Testis (tissue), 3 donors: ENCODE results near the gene CDC25B. TPM values are rescaled to one million over a fixed set of nuclear protein-coding genes. Genes with fewer than 3 reads are reported as not detected.

Experiments used
- DNase-seq: peaks from one replicate; pipeline ENCODE4 v3.0.0-alpha.2; 2019
- H3K27ac ChIP-seq, 2 donors: fragments of 200-600 bp; sonication (generic); one replicate each; pipeline ENCODE4 v1.5.1; 2019
- H3K27me3 ChIP-seq: fragments of 200-600 bp; sonication (generic); one replicate; pipeline ENCODE4 v1.5.1; 2019
- H3K36me3 ChIP-seq: fragments of 200-600 bp; sonication (generic); one replicate; pipeline ENCODE4 v1.5.1; 2017; ENCODE audit warnings: low read depth; ENCODE audit errors: missing control alignments
- H3K4me1 ChIP-seq: fragments of 200-600 bp; sonication (generic); one replicate; pipeline ENCODE4 v1.5.1; 2019
- H3K4me3 ChIP-seq, 2 donors: fragments of 200-600 bp; sonication (generic); one replicate each; pipeline ENCODE4 v1.5.1; 2017 to 2019
- H3K9me3 ChIP-seq: fragments of 200-600 bp; sonication (generic); one replicate; pipeline ENCODE4 v1.5.1; 2017
- POLR2A ChIP-seq: fragments of 450-650 bp; IDR thresholded peaks from one replicate; pipeline ENCODE4 v1.6.1; 2017; ENCODE audit warnings: antibody characterized with exemption, mild to moderate bottlenecking, moderate library complexity
- WGBS, 2 donors: methylation state at CpG; one replicate each; pipeline ENCODE4 v1.1.5; 2018; 5-methylcytosine and 5-hydroxymethylcytosine counted together
- intact Hi-C: fragments of 100-400 bp; cut with DNase I; formaldehyde crosslinking; loops from one replicate; pipeline ENCODE4 v1.15.1; 2023; ENCODE audit warnings: low total_unique reads
- polyA plus RNA-seq: library from polyadenylated mRNA; stranded (reverse); fragments of 350-450 nt; fragmentation: Illumina TruSeq; extraction: RNeasy Lipid Tissue Mini Kit (QIAGEN cat#74804); gene quantifications from one replicate; pipeline ENCODE4 v1.2.3, GENCODE V29; 2014; ENCODE audit warnings: low read depth, low replicate concordance; ENCODE audit not compliant: insufficient read depth
- total RNA-seq, 2 donors: library from RNA; depleted of rRNA; stranded (reverse); fragments of >200 nt; gene quantifications; one replicate each; pipeline ENCODE4 v1.2.3, GENCODE V29; 2016
- TF ChIP-seq, protein P1 (sequence below), 3 experiments: fragments of 450-650 bp in 2 of 3; fragments of 200-600 bp in 1 of 3; sonication (generic) in 1 of 3; IDR thresholded peaks; one replicate each; pipeline ENCODE4 v1.5.1; 2016 to 2019; ENCODE audit warnings: antibody characterized with exemption in 3 of 3, mild to moderate bottlenecking in 2 of 3, moderate library complexity in 1 of 3

The CDC25B gene
- total and polyA plus RNA-seq, 3 donors from 2014 or later = 14.4 to 45.6 (median 25.4) TPM

DNA sequence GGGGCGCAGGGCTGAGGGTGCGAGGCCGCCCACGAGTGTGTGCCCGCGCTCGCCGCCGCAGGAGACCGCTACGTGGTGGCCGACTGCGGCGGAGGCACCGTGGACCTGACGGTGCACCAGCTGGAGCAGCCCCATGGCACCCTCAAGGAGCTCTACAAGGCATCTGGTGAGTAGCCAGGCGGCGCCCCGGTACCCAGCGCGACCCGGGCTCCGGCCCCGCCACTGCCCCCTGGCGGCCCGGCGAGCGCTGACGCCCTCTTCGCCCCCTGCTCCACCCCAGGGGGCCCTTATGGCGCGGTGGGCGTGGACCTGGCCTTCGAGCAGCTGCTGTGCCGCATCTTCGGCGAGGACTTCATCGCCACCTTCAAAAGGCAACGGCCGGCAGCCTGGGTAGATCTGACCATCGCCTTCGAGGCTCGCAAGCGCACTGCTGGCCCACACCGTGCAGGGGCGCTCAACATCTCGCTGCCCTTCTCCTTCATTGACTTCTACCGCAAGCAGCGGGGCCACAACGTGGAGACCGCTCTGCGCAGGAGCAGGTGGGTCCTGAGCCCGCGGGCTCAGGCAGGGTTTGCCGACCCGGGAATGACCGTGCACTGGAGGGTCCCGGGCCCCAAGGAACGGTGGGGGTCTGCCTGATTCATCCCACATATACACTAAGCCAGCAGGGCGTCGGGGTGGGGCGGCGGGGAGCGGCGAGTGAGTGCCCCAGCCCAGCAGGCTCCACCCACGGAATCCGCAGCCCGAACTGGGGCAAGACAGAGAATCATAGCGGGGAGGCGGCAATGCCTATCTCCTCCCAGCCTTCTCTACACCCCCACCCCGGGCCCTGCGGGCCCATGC, 46.2 kb upstream of the CDC25B start:
- Histone ChIP-seq H3K4me1 (no peaks in the 10 kb centered on the region), H3K27me3 (no peaks in the 10 kb centered on the region), H3K27ac (no peak overlapping the region), H3K9me3 (no peaks in the 10 kb centered on the region), H3K36me3 (no peaks in the 10 kb centered on the region), H3K4me3 (peak overlapping the region; percentile 9 to 37)
- 47 to 60% methylated on average over 1 to 51 of the region's 72 CpGs for WGBS, 2 donors
- DNase-seq = peak; percentile 60
- intact Hi-C loops = no loop called here
- TF ChIP-seq, protein P1, sequence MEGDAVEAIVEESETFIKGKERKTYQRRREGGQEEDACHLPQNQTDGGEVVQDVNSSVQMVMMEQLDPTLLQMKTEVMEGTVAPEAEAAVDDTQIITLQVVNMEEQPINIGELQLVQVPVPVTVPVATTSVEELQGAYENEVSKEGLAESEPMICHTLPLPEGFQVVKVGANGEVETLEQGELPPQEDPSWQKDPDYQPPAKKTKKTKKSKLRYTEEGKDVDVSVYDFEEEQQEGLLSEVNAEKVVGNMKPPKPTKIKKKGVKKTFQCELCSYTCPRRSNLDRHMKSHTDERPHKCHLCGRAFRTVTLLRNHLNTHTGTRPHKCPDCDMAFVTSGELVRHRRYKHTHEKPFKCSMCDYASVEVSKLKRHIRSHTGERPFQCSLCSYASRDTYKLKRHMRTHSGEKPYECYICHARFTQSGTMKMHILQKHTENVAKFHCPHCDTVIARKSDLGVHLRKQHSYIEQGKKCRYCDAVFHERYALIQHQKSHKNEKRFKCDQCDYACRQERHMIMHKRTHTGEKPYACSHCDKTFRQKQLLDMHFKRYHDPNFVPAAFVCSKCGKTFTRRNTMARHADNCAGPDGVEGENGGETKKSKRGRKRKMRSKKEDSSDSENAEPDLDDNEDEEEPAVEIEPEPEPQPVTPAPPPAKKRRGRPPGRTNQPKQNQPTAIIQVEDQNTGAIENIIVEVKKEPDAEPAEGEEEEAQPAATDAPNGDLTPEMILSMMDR (IDR thresholded peaks at IDR 0.05) = peak in 2 of 3 experiments; percentile 65 to 66
- no peak for TF ChIP-seq POLR2A

DNA sequence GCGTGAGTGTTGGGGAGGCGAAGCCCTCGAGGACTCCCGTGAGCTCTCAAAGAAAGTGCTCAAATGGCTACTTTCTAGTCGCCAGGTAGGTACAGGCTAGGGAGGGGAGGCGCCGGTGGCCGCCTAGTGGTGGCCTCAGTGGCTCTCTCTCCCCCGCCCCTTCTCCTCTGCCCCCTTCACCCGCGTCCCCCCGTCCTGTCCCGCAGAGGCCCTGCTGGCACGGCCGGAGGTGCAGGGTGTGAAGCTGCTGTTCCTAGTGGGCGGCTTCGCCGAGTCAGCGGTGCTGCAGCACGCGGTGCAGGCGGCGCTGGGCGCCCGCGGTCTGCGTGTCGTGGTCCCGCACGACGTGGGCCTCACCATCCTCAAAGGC, 44.8 kb upstream of the CDC25B start:
- WGBS, 2 donors = 56 to 62% methylated on average over 5 to 15 of the region's 31 CpGs
- no peak overlapping the region for H3K27ac ChIP-seq
- TF ChIP-seq POLR2A = no peak
- TF ChIP-seq, protein P1 (IDR thresholded peaks at IDR 0.05) = no peak
- no peaks in the 10 kb centered on the region for H3K27me3 ChIP-seq
- intact Hi-C loops = no loop called here
- no peaks in the 10 kb centered on the region for H3K36me3 ChIP-seq
- no peak for DNase-seq
- no peaks in the 10 kb centered on the region for H3K9me3 ChIP-seq
- no peaks in the 10 kb centered on the region for H3K4me1 ChIP-seq
- peak overlapping the region; percentile 15 to 53 for H3K4me3 ChIP-seq

DNA sequence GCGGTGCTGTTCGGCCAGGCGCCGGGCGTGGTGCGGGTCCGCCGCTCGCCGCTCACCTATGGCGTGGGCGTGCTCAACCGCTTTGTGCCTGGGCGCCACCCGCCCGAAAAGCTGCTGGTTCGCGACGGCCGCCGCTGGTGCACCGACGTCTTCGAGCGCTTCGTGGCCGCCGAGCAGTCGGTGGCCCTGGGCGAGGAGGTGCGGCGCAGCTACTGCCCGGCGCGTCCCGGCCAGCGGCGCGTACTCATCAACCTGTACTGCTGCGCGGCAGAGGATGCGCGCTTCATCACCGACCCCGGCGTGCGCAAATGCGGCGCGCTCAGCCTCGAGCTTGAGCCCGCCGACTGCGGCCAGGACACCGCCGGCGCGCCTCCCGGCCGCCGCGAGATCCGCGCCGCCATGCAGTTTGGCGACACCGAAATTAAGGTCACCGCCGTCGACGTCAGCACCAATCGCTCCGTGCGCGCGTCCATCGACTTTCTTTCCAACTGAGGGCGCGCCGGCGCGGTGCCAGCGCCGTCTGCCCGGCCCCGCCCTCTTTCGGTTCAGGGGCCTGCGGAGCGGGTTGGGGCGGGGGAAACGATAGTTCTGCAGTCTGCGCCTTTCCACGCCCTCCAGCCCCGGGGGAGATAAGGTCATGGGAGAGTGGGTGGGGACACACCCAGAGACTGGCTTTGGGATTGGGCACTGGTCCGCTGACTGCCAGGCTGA, 44.3 kb upstream of the CDC25B start:
- 56 to 64% methylated on average over 51 to 83 of the region's 95 CpGs for WGBS, 2 donors
- no peak for TF ChIP-seq POLR2A
- TF ChIP-seq, protein P1 (IDR thresholded peaks at IDR 0.05) = no peak
- no peaks in the 10 kb centered on the region for H3K4me1 ChIP-seq
- H3K9me3 ChIP-seq = no peaks in the 10 kb centered on the region
- no peak overlapping the region for H3K27ac ChIP-seq
- DNase-seq = peak; percentile 57
- peak overlapping the region; percentile 15 to 53 for H3K4me3 ChIP-seq
- no peaks in the 10 kb centered on the region for H3K27me3 ChIP-seq
- intact Hi-C loops = no loop called here
- no peaks in the 10 kb centered on the region for H3K36me3 ChIP-seq

DNA sequence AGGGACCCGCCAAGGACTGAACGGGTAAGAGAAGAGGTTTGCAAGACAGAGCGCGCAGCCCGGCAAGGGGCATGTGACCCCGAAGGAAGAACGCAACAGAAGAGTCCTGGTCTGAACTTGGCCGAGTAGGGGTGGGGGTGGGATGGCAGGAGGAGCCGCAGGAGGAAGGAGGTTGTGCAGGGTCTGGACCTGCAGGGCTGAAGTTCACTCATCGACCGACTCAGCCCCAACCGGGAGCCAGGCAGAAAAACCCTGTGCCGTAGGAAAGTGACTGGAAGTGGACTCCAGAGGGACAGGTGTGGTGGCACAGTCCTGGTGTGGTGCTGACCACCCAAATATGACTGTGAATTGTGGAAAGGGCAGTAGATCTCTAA, 43.7 kb upstream of the CDC25B start:
- H3K4me3 ChIP-seq = peak overlapping the region; percentile 15 to 53
- intact Hi-C loops = no loop called here
- DNase-seq = no peak
- no peak for TF ChIP-seq POLR2A
- TF ChIP-seq, protein P1 (IDR thresholded peaks at IDR 0.05) = no peak
- 52 to 54% methylated on average over 13 of the region's 13 CpGs for WGBS, 2 donors
- H3K9me3 ChIP-seq = no peaks in the 10 kb centered on the region
- no peaks in the 10 kb centered on the region for H3K4me1 ChIP-seq
- no peaks in the 10 kb centered on the region for H3K27me3 ChIP-seq
- no peak overlapping the region for H3K27ac ChIP-seq
- H3K36me3 ChIP-seq = no peaks in the 10 kb centered on the region
